Skeletal muscle tissue (tissue), 4 donors: ENCODE measurements around the gene TMCC2. TPM values are rescaled to one million over a fixed set of nuclear protein-coding genes. Genes with fewer than 3 reads are reported as not detected.
A peak's percentile ranks its signal among the peaks of the same experiment; 100 is the strongest.

Experiments
- H3K27ac ChIP-seq: one replicate; pipeline ENCODE4 v1.7.0; 2013; ENCODE audit warnings: mild to moderate bottlenecking, low read depth, low read length, inconsistent platforms
- H3K27me3 ChIP-seq, 3 donors: one replicate each; pipeline ENCODE4 v1.7.0; 2013; ENCODE audit warnings: low read length in 3 of 3; ENCODE audit not compliant: control insufficient read depth in 3 of 3, insufficient read depth in 3 of 3
- H3K36me3 ChIP-seq, 3 donors: one replicate each; pipeline ENCODE4 v1.7.0; 2013; ENCODE audit warnings: low read length in 3 of 3; ENCODE audit not compliant: control insufficient read depth in 3 of 3, insufficient read depth in 3 of 3
- H3K4me1 ChIP-seq, 3 donors: one replicate each; pipeline ENCODE4 v1.7.0; 2013; ENCODE audit warnings: low read length in 3 of 3, mild to moderate bottlenecking in 3 of 3; ENCODE audit not compliant: control insufficient read depth in 3 of 3, insufficient read depth in 3 of 3
- H3K4me3 ChIP-seq, 3 donors: one replicate each; pipeline ENCODE4 v1.7.0; 2013; ENCODE audit warnings: low read length in 3 of 3
- H3K9ac ChIP-seq, 3 donors: one replicate each; pipeline ENCODE4 v1.7.0; 2013; ENCODE audit warnings: low read length in 3 of 3, mild to moderate bottlenecking in 3 of 3, moderate library complexity in 2 of 3, low read depth in 1 of 3
- H3K9me3 ChIP-seq, 3 donors: one replicate each; pipeline ENCODE4 v1.7.0; 2013; ENCODE audit warnings: low read length in 3 of 3; ENCODE audit not compliant: control insufficient read depth in 3 of 3
- total RNA-seq: library from RNA; depleted of rRNA; stranded (reverse); fragments of >200 nt; gene quantifications from one replicate; pipeline ENCODE4 v1.2.3, GENCODE V29; 2014
- donor health status: Osteomylitis.

Gene TMCC2
- total RNA-seq, 1 donor from 2014 or later, result 15.1 TPM

DNA sequence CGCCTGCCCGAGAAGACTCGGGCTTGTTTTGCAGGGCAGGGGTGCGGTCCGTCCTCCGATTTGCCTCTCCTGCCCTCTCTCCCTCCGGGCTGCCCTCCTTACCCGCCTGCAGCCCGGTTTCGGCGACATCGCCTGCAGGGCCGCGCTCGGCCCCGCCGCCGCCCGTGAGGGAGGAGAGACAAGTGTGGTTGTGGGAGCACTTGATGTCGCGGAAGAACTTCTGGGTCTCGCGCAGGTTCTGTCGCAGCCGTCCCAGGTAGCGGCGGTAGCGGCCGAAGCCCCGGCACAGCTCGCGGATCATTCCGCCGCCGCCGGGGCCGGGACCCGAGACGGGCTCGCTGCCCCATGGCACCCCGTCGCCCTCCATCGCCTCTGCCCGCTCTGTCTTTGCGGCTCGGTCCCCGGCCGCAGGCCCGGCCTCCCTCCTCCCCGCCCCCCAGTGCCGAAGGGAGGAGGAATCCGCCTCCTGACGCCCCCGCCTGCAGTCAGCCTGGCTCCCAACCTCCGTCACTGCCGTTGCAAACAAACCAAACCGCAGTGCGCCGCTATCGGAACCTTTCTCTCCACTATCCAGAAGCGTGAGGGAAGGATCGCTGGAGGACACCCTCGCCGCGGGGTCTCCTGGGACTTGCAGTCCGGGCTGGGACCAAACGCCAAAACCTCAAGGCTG, 16.4 kb upstream of the TMCC2 start, which contains the start of gene DSTYK:
Gene DSTYK (minus strand): TSS at position 534 of the 670 bp plus-strand sequence. CDS start 167 bp downstream, at position 367.
- H3K4me1 ChIP-seq, result peaks cover 12 to 24% (median 12%) of the 10 kb centered on the region in 3 donors
- H3K4me3 ChIP-seq, result peak within 1 kb of the TSS; percentile 83 to 97 (median 91)
- peak within 1 kb of the TSS; percentile 89 to 96 (median 92) for H3K9ac ChIP-seq
- no peaks in the 10 kb centered on the region for H3K36me3 ChIP-seq
- H3K9me3 ChIP-seq, result no peaks in the 10 kb centered on the region
- peak within 1 kb of the TSS; percentile 89 for H3K27ac ChIP-seq
- no peaks in the 10 kb centered on the region for H3K27me3 ChIP-seq

GRCh38 chr1:205211839-205212536, 15.8 kb upstream of the TMCC2 start:
- Histone ChIP-seq H3K27ac (peak overlapping the region; percentile 89), H3K4me3 (peak overlapping the region; percentile 83 to 97 (median 91)), H3K27me3 (no peaks in the 10 kb centered on the region), H3K9me3 (no peaks in the 10 kb centered on the region), H3K36me3 (no peaks in the 10 kb centered on the region), H3K4me1 (peaks cover 9 to 21% (median 12%) of the 10 kb centered on the region in 3 donors), H3K9ac (peak overlapping the region; percentile 89 to 96 (median 92))

- Histone ChIP-seq H3K9ac (no peak overlapping the region), H3K4me1 (peaks cover 9 to 21% (median 12%) of the 10 kb centered on the region in 3 donors), H3K27me3 (no peaks in the 10 kb centered on the region), H3K9me3 (no peaks in the 10 kb centered on the region), H3K4me3 (no peak overlapping the region), H3K36me3 (no peaks in the 10 kb centered on the region), H3K27ac (no peak overlapping the region)
Observed at GRCh38 chr1:205214756-205215155, 13.0 kb upstream of the TMCC2 start.

GRCh38 chr1:205216588-205216987, 11.2 kb upstream of the TMCC2 start:
- H3K9ac ChIP-seq, result no peak overlapping the region
- no peak overlapping the region for H3K4me3 ChIP-seq
- H3K9me3 ChIP-seq, result no peaks in the 10 kb centered on the region
- H3K4me1 ChIP-seq, result peaks cover 5 to 9% (median 6%) of the 10 kb centered on the region in 3 donors
- no peaks in the 10 kb centered on the region for H3K36me3 ChIP-seq
- no peaks in the 10 kb centered on the region for H3K27me3 ChIP-seq
- no peak overlapping the region for H3K27ac ChIP-seq

GRCh38 chr1:205217418-205217817, 10.3 kb upstream of the TMCC2 start:
- no peak overlapping the region for H3K4me3 ChIP-seq
- no peak overlapping the region for H3K27ac ChIP-seq
- H3K27me3 ChIP-seq, result no peaks in the 10 kb centered on the region
- no peak overlapping the region for H3K9ac ChIP-seq
- H3K36me3 ChIP-seq, result no peaks in the 10 kb centered on the region
- H3K4me1 ChIP-seq, result peaks cover 0 to under 1% (median 0%) of the 10 kb centered on the region in 3 donors
- H3K9me3 ChIP-seq, result no peaks in the 10 kb centered on the region

- Histone ChIP-seq H3K9ac (no peak overlapping the region), H3K36me3 (no peaks in the 10 kb centered on the region), H3K27me3 (no peaks in the 10 kb centered on the region), H3K27ac (no peak overlapping the region), H3K9me3 (no peaks in the 10 kb centered on the region), H3K4me3 (no peak overlapping the region), H3K4me1 (no peaks in the 10 kb centered on the region)
Observed at GRCh38 chr1:205220421-205220820, 7.3 kb upstream of the TMCC2 start.

DNA sequence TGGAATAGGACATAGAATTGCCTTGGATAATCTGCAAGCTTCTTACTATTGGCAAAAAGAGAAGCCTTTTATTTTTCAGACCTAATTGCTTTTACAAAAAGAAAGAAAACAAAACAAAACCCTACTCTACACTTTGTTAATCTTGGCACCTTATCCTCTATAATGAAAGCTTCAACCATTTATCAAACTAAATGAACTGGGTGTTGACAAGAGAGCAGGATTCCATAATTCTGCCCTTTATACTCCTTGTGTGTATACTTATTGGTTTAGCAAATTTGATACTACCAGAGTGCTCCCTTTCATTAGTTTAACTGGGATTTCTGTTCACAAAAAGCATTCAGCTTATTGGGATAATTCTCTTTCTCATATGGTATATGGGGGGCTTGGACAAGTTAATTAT, 3.0 kb upstream of the TMCC2 start:
- H3K4me1 ChIP-seq, result peaks cover 20 to 35% (median 27%) of the 10 kb centered on the region in 3 donors
- no peaks in the 10 kb centered on the region for H3K27me3 ChIP-seq
- H3K36me3 ChIP-seq, result no peaks in the 10 kb centered on the region
- no peak overlapping the region for H3K4me3 ChIP-seq
- H3K9ac ChIP-seq, result no peak overlapping the region
- no peak overlapping the region for H3K27ac ChIP-seq
- H3K9me3 ChIP-seq, result no peaks in the 10 kb centered on the region

DNA sequence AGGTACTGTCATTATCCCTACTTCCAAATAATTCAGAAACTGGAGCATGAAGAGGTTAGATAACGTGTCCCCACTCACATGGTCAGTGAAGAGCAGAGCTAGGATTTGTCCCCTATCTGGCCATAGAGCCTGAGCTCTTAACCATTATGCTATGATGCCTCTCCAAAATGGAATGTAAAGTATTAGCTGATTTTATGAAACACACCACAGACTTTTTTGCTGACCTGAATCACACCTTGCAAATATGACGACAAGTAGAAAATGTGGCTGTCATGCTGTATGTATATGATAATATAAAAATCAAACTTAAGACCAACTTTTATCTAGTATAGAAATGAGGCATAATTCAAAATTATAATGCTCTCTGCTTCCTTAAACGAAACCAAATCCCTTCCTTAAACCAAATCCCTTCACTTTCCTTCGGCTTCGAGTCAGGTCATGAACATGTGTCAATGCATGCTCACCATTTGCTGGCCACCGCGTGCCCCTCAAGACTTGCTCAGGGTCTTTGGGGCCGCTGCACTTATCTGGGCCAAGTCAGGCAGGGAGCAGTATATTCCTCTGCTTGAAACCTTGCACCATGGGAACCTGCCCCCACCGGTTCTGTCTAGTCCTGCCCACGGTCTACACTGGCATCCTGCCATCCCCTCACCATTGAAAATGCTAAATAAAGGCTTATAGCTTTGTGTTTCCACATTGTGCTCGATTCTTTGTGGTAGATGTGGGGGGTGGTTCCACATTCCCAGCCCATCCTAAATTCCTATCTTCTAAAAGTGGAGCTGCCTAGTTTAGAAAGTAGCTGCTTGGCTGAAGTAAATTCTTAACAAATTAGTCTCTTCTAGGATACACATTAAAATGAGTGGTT, 1.6 kb upstream of the TMCC2 start:
- Histone ChIP-seq H3K9me3 (no peaks in the 10 kb centered on the region), H3K27me3 (no peaks in the 10 kb centered on the region), H3K9ac (no peak overlapping the region)

DNA sequence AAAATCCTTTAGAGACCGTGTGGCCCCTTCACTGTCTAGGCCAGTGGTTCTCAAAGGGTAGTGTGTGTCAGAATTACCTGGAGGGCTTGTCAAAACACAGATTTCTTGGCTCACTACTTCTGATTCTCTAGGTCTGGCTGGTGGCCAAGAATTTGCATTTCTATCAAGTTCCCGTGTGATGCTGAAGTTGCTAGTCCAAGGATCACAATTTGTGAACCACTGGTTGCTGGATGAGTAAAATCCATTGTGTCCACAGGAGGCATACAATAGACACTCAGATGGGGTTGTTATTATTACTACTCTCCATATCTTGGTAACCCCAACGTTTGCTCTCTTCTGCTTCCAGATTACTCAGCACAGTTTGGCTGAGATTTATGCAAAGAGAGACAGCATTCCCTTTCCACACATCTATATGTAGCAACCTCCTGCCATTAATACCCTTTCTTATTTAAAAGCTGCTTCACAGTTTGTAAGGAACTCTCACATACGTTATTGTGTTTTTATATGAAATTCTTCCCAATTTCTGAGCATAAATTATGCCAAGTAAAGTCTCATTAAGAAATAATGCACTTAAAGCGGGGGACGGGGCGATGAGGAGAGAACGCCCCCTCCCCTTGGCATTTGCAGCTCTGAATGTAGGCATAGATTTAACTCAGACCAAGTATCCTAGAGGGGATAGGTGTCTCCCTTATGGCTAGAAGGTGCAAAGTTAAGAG, 720 bp upstream of the TMCC2 start:
- H3K4me3 ChIP-seq, result peak overlapping the region; percentile 74 to 82 (median 76)
- H3K9me3 ChIP-seq, result no peaks in the 10 kb centered on the region
- no peaks in the 10 kb centered on the region for H3K27me3 ChIP-seq
- H3K4me1 ChIP-seq, result peaks cover 27 to 46% (median 36%) of the 10 kb centered on the region in 3 donors
- no peak overlapping the region for H3K27ac ChIP-seq
- H3K9ac ChIP-seq, result peak overlapping the region; percentile 27 to 84 (median 58)
- H3K36me3 ChIP-seq, result no peaks in the 10 kb centered on the region

More for the DNA sequence above, 1.6 kb upstream of the TMCC2 start:
- Histone ChIP-seq H3K4me3 (no peak overlapping the region), H3K27ac (no peak overlapping the region), H3K36me3 (no peaks in the 10 kb centered on the region), H3K4me1 (peaks cover 26 to 44% (median 35%) of the 10 kb centered on the region in 3 donors)
